ENCODE data around the gene FILIP1.

GRCh38 chr6:75486850-75487518, 6.6 kb downstream of the FILIP1 start:
- TF ChIP-seq CTCF (IDR thresholded peaks at IDR 0.05) (no peak), POLR2AphosphoS5 (IDR thresholded peaks at IDR 0.05) (no peak), POLR2A (IDR thresholded peaks at IDR 0.05) (no peak)

All from suprapubic skin (tissue), 4 donors.